HG03520 (cell line): ENCODE data around the gene ARHGAP26.

ENCODE experiments used
- ATAC-seq: cut with Tn5 transposase; IDR thresholded peaks from one replicate; pipeline ENCODE4 v1.9.1; 2021; ENCODE audit warnings: mild to moderate bottlenecking, moderate library complexity; ENCODE audit not compliant: unreplicated experiment

ARHGAP26 gene

GRCh38 chr5:142846406-142846805, 76.2 kb downstream of the ARHGAP26 start:
- no peak for ATAC-seq

DNA sequence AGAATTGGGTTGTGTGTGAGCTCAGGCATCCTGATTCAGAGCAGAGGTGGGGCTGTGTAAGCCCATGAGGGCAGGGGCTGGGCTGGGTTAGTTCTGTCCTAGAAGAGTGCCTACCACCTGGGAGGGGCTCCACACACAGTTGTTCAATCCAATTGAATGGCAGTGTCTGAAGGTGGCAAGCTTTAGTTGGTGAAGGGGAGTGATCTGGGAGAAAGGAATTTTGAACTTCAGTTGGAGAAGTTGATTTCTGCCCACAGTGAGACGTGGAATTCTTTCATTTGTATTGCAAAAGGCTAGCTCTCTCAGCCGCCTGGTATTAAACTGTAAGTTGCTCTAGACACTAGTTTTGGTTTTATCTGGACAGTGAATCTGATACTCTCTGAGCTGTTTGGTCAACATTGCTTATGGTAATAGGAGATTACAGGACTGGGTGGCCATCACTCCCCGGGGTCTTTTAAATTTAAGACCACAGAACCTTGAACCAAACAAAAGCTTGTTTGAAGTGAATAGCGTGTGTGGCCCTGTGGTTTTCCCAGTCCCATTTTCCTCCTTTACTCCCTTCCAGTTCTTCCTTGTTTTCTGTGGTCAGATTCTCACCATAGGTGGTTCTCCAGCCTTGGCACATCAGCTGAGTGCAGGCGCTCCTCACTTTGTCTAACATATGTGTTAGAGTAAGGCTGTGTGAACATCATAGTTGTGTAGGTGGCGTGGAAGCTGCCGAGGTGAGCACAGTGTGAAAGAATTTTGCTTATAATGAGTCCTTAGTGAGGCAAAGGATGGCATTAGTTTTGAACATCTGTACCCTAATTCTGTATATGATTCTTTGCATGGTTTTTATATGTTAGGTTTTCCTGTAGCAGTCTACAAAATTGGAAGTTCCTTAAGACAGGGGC, 78.0 kb downstream of the ARHGAP26 start:
- no peak for ATAC-seq

- ATAC-seq, result no peak
Observed at GRCh38 chr5:142849466-142849865, 79.3 kb downstream of the ARHGAP26 start.

DNA sequence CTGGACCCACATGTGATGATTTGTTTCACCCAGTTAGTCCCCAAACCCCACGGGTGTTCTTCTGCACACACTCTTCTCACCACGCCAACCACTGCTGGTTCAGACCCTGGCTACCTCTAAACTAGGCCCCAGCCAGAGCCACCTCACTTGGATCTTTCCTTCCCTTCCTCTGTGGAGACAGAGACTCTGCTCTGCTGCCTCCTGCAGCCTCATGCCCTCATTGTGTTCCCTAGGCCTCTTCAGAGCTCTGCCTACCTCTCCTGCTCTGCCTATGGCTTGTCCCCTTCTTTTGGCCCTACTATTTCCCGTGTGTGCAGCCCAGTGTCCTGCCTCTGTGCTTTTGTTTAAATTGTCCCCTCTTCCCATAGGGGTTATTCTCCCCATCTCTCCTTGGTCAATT, 79.7 kb downstream of the ARHGAP26 start:
- ATAC-seq, result no peak

DNA sequence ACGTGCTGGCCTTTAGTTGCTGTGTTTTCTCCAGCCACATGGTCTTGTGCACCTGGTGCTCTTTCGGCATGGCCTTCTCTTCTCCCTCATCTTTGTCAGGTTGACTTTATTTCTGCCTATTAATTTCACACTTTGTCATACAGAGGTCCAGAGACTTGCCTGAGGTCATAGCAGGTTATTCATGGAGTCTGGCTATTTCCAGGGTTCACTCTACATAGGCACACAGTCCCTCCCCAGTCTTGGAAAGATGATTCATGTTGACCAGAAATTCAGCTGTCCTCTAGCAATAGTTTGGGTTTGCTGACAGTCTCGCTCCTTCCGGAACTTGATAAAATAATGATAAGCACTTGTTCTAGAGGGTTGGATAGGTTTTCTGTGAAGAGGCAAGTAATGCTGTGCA, 81.6 kb downstream of the ARHGAP26 start:
- ATAC-seq, result no peak

- no peak for ATAC-seq
Observed at GRCh38 chr5:142852416-142853198, 82.4 kb downstream of the ARHGAP26 start.

GRCh38 chr5:142853682-142854081, 83.5 kb downstream of the ARHGAP26 start:
- ATAC-seq, result no peak

GRCh38 chr5:142856269-142856782, 86.1 kb downstream of the ARHGAP26 start:
- no peak for ATAC-seq

- ATAC-seq, result no peak
Observed at GRCh38 chr5:142857405-142857804, 87.2 kb downstream of the ARHGAP26 start.

GRCh38 chr5:142859037-142859436, 88.9 kb downstream of the ARHGAP26 start:
- ATAC-seq, result no peak

DNA sequence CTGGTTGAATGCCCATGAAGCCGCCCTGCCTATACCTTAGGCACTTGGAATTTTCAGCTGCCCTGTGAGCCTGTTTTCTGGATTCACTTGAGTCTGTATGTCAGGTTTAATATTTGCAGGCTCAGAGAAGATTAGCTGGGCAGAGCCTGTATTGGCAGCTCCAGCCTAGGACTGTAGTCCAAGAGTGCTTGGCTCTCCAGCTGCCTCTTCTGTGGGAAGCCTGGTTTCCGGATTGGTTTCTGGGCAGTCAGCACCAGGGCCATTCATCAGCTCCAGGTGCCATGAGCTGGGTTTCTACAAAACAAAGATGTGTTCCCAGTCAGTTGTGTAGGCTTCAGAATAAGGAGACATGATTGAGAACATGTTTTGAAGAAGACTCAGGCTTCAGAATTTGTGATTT, 90.1 kb downstream of the ARHGAP26 start:
- no peak for ATAC-seq

DNA sequence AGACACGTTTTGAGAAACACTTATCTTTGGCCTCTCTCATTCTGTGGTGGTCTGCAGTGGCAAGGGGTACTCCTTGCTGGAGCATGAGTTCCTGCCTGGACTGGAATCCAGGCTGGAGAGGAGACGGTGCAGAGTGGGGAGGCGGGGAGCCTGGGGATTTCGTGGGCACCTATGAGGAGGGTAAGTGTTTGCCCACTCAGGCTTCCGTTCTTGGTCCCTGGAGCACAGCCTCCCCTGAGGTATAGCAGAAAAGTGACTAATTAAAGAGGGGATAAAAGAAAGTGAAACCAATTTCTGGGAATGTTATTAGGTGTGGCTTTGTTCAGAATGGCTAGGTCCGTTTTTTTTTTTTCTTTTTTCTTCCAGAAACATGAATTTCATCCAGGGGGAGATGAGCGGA, 90.8 kb downstream of the ARHGAP26 start:
- no peak for ATAC-seq

- ATAC-seq, result no peak
Observed at GRCh38 chr5:142862594-142862993, 92.4 kb downstream of the ARHGAP26 start.

GRCh38 chr5:142863856-142864255, 93.7 kb downstream of the ARHGAP26 start:
- no peak for ATAC-seq

DNA sequence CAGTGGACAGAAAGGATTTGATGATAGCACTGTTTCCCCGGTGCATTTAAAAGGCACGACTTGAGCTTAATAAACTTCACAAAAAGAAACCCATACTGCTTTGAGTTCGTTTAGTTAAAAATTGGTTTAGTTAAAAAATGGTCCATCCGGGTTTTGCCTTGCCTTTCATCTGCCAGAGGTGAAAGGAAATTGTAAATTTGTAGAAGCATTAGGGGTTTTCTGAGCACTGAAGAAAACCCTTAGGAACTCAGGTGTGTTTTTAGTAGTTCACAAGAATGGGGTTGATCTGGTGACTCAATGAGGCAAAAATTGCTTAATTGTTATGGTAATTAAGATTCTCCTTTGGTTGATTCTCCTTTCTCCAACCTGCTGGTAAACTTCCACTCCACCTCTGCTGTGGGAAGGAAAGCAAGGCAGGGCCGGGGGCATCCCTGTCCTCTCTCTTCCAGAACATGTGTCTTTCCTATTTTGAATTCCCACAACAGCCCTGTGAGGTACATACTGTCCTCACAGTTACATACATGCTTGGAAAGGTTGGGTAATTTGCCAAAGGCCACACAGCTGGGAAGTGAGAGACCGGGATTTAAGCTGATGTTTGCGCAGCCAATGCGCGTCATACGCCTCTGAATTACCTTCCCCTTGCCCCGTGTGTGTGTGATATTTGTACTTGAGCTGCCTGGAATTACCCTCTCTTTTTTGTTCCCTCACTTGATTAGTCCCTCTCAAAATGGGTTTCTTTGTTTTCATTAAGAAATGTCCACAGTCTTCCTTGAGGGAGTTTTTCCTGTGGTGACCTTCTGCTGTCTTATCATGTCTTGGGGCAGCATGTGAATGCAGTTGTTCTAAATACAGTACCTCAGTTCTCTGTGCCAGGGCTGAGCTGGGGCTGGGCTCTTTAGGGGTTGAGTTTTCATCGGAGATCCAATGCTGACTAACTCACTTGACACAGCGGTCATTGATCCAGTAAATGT, 94.4 kb downstream of the ARHGAP26 start:
- no peak for ATAC-seq

- no peak for ATAC-seq
Observed at GRCh38 chr5:142865631-142866030, 95.5 kb downstream of the ARHGAP26 start.

DNA sequence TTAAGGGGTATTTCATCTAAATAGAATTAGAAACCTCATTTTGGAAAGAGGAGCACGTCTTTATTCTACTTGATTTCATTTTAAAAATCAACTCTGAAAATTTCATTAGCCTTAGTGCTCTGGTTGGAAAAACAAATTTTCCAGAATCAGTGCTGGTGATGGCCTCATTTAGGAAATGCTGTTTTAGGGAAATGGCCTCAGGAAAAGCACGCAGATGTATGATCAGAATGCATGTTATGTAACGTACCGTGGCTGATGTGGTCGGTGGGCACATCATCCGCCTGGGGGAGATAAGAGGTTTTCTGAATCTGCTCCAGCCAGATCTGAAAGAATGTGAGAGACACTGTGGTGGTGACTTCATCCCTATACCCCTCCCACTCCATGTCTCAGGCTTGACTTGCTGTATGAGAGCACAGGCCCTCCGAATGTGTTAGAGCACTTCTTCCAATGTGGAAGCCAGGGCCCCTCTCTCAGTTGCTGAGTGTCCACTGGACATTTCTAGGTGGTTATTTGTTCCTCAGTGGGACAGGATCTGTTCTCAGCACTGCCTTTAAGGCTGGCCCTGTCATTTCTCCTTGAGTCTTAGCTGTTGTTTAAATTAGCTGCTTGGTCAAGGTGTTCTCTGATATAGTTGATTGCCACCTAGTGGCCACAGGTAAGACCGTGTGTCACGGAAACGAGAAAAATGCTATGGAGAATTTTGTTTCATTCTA, 96.5 kb downstream of the ARHGAP26 start:
- peak; percentile 70 for ATAC-seq

- ATAC-seq, result no peak
Observed at GRCh38 chr5:142869886-142870285, 99.7 kb downstream of the ARHGAP26 start.

- ATAC-seq, result no peak
Observed at GRCh38 chr5:142870532-142871362, 100.6 kb downstream of the ARHGAP26 start.
